NCI-H748 (cell line): ENCODE results near the gene POLR1A.
A peak's percentile ranks its signal among the peaks of the same experiment; 100 is the strongest.

ENCODE experiments used
- DNase-seq: peaks from one replicate; lab custom pipeline; 2025; ENCODE audit not compliant: unreplicated experiment; lab: John Stamatoyannopoulos, UW

POLR1A gene

GRCh38 chr2:86038291-86039081 is 67.2 kb downstream of the POLR1A start:
- DNase-seq, result no peak

- DNase-seq, result no peak
Observed at GRCh38 chr2:86037795-86038192, 67.9 kb downstream of the POLR1A start.

- DNase-seq, result no peak
Observed at GRCh38 chr2:86037141-86037794, 68.4 kb downstream of the POLR1A start.

GRCh38 chr2:86036669-86037138 is 69.0 kb downstream of the POLR1A start:
- DNase-seq, result no peak

GRCh38 chr2:86035883-86036668 is 69.6 kb downstream of the POLR1A start:
- DNase-seq, result peak; percentile 53

GRCh38 chr2:86035376-86035882 is 70.3 kb downstream of the POLR1A start:
- no peak for DNase-seq

DNA sequence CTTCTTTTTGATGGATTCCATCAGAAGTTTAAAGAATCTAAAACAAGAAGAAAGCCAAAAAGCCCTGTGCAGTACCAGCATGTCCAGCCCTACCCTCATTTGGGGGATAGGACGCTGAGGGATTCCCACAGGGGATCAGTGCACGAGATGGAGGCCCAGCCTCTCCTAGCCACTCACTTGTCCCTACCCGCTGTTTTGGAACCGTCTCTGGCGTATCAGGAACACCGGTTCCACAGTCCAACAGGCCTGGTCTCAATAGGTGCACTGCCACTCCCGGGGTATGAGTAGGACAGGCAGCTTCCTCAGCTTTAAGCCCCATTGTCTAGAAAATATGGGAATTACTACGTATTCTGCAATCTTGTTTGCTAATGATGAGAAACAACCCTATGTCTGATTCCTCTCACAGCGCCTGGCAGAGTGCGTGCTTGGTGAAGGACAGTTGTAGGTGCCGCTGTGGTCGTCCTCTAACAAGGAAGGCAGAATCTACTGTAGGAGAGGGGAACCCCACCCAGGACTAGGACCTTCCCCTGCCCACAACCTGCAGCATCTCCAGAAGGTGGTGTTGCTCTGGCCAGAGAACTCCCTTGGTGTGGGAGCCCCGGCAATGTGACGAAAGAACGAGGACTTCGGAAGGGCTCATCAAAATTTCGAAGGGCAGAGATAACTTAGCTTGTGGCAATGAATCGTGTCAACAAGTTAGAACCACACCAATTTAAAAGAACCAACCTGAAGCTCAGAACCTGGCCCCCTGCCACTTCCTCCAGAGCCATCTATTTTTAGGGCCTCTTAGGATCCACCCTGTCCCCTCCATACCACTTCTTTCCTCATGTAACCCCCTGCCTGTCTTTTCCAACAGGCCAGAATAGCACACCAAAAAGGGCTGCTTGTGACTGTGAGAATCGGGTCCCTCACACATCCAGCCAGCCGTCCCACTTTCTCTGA is 71.7 kb downstream of the POLR1A start:
- DNase-seq, result no peak

DNA sequence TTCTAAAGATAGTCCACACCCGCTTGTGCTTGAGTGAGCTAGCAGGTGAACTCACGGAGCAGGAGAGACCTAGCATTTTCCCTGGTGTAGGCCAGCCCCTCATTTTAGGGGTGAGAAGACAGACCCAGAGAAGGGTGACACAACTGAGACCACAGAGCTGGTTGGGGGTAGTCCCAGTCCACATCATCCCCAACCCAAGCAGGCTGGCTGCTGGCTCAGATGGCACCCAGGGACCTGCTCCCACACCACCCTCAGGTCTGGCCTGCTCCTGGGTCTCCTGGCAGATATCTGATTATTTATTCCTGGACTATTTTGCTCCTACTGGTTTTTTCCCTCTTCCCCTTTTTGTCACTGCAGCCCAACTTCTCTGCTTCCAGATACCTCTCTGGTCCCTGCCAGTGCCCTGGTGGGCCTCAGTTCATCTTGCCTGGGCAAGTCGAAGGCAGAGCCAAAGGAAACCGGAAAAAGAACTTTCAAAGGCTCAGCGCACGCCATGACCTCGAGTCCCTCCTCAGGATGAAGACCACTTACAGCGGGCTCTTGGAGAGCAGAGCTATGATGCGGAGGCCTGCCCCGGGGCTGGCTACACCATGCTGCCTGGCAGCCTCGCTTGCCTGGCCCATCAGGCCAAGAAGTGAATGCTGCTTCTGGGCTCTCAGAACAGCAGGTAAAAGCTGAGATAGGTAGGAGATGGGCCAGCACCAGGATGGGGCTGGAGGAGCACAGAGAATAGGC is 72.7 kb downstream of the POLR1A start:
- no peak for DNase-seq

- no peak for DNase-seq
Observed at GRCh38 chr2:86031606-86032005, 74.1 kb downstream of the POLR1A start.

DNA sequence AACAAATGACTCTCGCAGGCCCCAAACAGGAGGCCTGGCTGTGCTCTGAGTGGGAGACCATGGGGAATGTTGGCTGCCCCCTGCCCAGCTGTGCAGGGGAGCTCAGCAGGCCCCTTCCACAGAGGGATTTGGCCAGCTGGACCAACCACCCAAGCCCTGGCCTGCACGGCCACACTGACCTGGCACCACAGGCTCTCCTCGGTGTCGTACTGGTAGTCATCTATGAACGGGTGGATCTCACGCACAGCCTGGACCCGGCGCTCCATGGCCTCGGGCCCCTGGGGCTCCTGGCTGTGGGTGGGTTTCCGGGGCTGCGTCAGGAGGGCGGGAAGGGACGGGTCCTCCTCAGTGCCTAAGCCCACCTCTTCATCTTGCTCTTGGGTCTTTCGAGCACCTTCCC is 74.5 kb downstream of the POLR1A start:
- no peak for DNase-seq

DNA sequence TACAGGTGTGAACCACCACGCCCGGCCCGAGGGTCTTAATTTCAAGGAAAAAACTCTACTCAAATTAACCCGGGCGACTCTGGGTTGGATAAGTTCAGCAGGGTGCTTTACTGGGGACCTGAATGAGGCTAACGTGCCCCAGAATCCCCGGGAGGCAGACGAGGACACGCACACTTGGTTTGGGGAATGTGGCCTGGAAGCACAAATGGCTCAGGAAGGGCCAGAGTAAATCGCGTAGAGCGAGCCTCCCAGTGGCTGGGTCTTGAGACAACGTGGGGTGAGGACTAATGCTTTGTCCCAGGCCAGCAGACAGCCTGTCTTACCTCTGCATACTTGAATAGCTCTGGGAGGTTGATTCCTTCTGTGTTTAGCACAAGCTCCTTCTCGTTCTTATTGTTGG is 75.8 kb downstream of the POLR1A start:
- DNase-seq, result no peak

- DNase-seq, result no peak
Observed at GRCh38 chr2:86028766-86029381, 76.8 kb downstream of the POLR1A start.

DNA sequence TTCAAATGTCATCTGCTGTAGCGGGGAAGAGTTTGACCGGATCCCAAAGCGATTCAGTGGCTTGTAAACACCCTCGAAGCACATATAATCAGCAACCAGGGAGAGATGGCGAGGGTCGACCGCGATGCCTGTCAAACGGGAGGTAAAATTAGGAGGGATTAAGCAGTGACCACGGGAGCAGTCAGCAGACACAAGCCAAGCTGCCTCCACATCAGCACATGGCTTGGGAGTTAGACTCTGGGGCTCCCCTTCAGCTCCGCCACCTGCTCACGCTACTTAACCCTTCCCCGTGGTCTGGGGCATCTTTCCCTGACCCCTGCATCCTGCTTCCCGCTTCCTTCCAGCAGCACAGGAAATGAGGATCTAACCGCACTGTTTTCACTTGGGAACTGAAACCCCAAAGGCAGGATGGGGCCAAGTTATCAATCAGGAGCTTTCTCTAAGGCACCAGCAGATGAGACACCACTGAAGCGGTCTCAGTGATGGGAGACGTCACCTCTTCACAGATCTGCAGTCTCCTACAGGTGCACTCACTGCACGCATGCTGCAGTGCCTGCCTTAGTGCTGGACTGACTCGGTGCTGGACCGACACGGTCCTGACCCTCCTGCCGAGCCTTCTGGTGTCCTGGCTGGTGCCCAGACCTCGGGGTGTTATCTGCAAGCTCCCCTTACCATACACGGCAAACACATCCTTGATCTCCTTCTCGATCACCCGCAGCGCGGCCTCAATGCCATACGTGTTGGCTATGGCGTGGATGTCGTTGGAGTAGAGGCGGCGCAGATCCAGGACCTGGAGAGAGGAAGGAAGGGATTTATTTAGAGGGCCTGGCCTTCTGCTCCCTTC is 77.5 kb downstream of the POLR1A start:
- no peak for DNase-seq

- DNase-seq, result no peak
Observed at GRCh38 chr2:86027196-86027921, 78.3 kb downstream of the POLR1A start.

DNA sequence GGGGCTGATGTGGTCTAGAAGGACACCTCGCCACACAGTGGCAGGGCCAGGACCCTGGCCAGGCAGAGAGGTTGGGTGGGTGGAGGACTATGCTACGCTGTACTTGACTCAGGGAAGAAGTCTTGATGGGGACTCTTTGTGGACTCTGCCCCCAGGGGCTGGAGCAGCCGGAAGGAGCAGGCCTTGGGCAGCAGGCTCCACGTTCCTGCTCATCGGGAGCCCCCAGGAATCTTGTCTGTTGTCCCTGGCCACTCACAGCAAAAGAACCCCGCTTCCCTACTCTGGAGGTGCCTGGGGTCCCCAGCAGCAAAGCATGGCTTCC is 79.0 kb downstream of the POLR1A start:
- DNase-seq, result no peak

DNA sequence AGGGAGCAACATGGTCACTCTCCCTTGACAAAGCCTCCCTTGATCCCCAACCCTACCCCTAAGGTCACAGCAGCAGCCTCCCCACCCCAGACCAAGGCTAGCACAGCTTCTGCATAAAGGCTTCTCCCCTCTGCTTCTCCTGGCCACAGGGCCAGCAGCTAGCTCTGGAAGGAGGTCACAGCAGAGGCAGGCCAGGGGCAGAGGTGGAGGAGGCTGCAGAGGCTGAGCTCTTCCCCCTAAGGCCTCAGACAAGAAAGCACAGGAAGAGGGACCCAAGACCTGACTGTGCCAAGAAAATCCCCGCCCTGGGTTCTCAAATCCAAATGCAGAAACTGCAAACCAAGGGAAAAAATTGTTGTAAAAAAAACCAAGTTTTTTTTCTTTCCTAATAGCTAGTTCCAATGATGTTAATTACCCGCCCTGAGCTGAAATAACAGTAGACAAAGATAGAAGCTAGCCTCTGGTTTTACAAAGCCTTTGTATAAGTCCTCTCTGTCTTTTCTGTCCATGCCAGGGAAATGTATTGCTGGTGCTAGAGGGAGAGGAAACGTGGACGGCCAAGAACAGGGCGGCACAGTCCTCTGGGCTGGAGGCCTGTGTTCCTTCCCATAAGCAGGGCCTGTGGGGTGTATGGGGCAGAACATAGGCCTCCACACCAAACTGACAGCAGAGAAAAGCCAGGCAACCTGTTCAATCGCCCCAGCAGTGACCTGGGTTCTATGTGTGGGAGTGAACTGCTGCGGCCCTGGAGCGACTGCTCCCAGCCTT is 79.5 kb downstream of the POLR1A start:
- no peak for DNase-seq

GRCh38 chr2:86025229-86025820 is 80.4 kb downstream of the POLR1A start:
- no peak for DNase-seq
